ENCODE results near the gene USP30.
"Not testable (repeated sequence)": the region's sequence is repeated elsewhere in the genome, so short reads cannot be mapped to it uniquely, and the experiment has no call there.

Gene USP30, protein sequence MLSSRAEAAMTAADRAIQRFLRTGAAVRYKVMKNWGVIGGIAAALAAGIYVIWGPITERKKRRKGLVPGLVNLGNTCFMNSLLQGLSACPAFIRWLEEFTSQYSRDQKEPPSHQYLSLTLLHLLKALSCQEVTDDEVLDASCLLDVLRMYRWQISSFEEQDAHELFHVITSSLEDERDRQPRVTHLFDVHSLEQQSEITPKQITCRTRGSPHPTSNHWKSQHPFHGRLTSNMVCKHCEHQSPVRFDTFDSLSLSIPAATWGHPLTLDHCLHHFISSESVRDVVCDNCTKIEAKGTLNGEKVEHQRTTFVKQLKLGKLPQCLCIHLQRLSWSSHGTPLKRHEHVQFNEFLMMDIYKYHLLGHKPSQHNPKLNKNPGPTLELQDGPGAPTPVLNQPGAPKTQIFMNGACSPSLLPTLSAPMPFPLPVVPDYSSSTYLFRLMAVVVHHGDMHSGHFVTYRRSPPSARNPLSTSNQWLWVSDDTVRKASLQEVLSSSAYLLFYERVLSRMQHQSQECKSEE

DNA sequence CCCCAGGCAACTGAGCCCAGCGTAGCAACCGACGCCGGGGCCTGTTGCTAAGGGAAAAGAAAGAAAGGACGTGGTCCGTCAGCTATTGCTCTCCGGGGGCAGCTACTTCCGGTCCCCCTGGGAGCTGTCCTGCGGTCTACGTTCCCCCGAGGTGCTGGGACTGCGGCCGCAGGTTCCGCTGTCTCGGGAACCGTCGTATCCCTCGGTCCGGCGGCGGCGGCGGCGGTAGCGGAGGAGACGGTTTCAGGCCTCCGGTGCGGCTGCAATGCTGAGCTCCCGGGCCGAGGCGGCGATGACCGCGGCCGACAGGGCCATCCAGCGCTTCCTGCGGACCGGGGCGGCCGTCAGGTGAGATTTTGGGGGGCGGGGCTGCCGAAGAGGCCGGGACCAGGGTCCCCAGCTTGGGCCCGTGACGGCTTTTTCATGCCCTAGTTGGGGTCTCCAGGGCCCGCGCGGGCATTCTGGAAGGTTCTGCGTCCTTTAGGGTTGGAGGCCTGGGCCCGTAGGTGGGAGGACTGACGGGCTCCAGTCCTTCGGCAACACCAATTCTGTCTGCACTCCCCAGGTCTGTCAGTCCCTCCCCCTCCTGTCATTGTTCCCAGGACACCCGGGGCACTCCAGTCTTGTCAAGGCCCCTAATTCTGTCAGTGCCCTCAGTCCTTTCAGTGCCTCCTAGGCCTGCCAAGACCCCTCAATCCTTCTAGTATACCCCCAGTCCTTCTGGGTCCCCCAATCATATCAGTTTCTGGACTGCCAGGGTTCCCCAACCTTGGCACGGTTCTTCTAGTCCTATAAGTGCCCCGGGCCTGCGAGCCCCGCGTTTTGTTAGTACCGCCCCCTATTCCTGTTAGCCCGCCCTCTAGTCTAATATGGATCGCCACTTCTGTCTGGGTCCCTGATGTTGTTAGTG is at the start of gene USP30:
Gene USP30, plus strand, starts transcription at position 163 of the 910 bp plus-strand sequence. Its CDS starts 103 bp downstream, at position 266.
- H3K4me3 ChIP-seq (ENCODE audit: low read depth, low read length) = peak within 1 kb of the TSS; percentile 84
- DNase-seq (ENCODE audit: low read depth) = peak; percentile 55

GRCh38 chr12:109004017-109004416 is 48.4 kb upstream of the USP30 start:
- no peak for DNase-seq (ENCODE audit: low read depth)
- no peak overlapping the region for H3K4me3 ChIP-seq (ENCODE audit: low read depth, low read length)

- no peak overlapping the region for H3K4me3 ChIP-seq (ENCODE audit: low read depth, low read length)
- no peak for DNase-seq (ENCODE audit: low read depth)
Measured at GRCh38 chr12:109009766-109010165, 42.6 kb upstream of the USP30 start.

GRCh38 chr12:109010259-109010658 is 42.1 kb upstream of the USP30 start:
- H3K4me3 ChIP-seq (ENCODE audit: low read depth, low read length) = no peak overlapping the region
- DNase-seq (ENCODE audit: low read depth) = no peak

DNA sequence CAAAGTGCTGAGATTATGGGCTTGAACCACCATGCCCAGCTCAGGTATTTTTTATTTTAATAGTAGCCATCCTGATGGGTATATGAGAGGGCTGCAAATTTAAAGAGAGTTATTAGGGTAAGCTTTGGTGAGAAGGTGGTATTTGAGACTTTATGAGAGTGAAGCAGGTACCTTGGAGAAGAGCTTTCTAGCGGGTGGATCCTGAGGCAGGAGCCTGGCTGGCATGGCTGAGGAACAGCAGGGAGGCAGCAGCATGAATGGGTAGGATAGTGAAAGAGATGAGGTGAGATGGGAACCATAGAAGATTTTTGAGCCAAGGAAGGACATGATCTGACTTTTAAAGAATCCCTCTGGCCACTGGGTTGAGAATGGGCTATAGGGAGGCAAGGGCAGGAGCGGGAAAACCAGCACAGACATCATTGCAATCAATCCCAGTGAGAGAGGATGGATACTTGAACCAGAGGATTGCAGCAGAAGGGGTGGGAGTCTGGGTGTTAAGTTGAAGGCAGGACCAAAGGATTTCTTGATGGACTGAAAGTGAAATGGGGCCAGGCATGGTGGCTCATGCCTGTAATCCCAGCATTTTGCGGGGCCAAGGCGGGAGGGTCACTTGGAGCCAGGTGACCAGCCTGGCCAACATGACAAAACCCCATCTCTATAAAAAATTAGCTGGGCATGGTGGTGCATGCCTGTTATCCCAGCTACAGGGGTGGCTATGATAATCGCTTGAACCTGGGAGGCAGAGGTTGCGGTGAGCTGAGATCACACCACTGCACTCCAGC is 37.2 kb upstream of the USP30 start:
- DNase-seq (ENCODE audit: low read depth) = no peak
- H3K4me3 ChIP-seq (ENCODE audit: low read depth, low read length) = no peak overlapping the region

DNA sequence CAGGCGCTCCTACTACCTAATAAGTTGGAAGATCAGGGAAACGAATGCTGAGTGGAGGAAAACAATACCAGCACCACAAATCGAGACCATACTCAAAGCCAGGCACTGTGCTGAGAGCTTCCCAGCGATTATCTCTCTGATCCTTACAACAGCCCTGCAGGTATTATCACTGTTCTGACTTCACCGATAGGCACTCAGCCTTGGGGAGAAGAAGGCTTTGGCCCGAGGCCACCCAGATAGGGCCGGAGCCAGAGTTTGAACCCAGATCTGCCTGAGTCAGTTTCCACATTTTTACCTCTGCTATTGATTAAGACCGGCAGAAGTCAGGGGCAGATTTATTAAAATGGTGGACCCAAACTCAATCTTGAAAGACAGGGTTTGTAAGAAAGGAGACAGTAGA is 36.4 kb upstream of the USP30 start:
- H3K4me3 ChIP-seq (ENCODE audit: low read depth, low read length) = no peak overlapping the region
- DNase-seq (ENCODE audit: low read depth) = no peak

DNA sequence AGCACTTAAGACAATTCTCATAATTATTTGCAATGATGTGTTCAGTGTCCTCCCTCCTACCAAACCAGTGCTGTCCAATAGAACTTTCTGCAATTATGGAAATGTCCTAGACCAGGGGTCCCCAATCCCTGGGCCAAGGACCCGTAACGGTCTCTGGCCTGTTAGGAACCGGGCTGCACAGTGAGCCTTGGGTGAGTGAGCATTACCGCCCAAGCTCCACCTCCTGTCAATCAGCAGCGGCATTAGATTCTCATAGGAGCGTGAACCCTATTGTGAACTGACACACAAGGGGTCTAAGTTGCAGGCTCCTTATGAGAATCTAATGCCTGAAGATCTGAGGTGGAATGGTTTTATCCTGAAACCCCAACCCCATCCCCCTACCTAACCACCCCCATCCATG is 35.4 kb upstream of the USP30 start:
- DNase-seq (ENCODE audit: low read depth) = no peak
- H3K4me3 ChIP-seq (ENCODE audit: low read depth, low read length) = no peak overlapping the region

- H3K4me3 ChIP-seq (ENCODE audit: low read depth, low read length) = no peak overlapping the region
- no peak for DNase-seq (ENCODE audit: low read depth)
Measured at GRCh38 chr12:109018296-109018695, 34.1 kb upstream of the USP30 start.

DNA sequence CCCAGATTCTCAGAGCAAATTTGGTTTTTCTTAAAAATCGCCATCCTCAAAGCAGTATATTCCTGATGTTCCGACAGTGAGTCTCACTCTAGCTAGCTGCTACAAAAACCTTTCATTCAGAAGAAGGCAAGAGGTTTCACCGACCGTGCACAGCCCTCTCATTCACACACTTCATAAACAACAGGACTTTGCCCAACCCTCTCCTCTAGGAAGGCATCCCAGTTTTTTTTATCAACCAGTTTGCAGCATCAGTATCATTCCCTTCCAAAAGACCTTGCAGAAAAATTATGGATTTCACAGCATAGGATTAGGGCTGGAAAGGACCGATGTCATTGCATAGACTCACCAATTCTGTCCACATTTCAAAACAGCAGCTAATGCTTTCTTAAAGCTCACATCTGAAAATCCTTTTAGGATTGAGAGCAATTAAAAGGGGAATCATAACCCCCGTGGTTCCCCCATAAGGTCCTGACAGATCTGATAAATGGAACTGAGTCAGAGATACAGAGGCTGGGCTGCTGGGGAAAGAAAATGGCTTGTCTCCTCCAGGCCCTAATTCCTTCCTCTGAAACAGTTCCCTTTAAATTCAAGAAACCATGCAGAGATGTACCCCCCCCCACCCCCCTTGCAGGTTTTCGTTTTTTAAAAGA is 32.1 kb upstream of the USP30 start:
- DNase-seq (ENCODE audit: low read depth) = no peak
- H3K4me3 ChIP-seq (ENCODE audit: low read depth, low read length) = no peak overlapping the region

DNA sequence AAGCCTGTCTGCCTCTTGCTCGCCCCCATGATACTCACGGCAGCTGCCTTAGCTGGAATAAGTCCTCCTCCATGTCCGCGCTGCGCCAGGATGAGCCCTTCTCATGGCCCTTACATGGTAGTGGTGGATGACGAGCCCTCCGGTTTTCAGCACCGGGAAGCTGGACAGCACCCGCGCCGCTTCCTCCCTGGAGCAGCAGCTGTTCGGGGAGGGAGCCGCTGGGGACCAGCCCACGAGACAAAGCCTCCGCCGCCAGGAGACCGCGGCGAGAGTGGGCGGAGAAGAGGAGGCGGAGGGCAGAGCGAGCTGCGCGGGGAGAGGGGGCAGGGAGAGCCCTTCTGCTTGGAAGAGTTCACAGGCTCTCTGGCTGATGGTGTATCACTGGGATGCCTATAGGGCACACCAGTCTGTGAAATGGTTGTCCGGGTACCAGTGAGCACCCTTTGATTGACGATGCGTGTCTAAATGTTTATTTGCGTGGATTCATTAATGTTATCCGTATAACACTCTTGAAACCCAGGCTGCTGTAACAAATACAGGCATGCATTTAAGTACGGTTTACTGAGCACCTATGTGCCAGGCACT is 31.5 kb upstream of the USP30 start, which contains the start of gene SVOP:
Gene SVOP, minus strand, starts transcription at position 273 of the 585 bp plus-strand sequence. Its CDS starts 200 bp downstream, at position 73.
- DNase-seq (ENCODE audit: low read depth) = peak; percentile 43
- H3K4me3 ChIP-seq (ENCODE audit: low read depth, low read length) = no peak within 1 kb of the TSS

DNA sequence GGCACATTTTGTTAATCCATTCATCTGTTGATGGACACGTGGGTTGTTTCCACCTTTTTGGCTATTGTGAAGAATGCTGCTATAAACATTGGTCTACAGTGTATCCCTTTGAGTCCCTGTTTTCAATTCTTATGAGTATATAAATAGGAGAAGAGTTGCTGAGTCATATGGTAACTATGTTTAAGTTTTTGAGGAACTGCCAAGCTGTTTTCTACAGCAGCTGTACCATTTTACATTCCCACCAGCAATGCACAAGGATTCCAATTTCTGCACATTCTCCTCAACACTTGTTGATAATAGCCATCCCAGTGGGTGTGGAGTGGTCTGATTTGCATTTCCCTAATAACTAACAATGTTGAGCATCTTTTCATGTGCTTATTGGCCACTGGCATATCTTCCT is 24.6 kb upstream of the USP30 start:
- H3K4me3 ChIP-seq (ENCODE audit: low read depth, low read length) = no peak overlapping the region
- DNase-seq (ENCODE audit: low read depth) = peak; percentile 17

GRCh38 chr12:109028624-109029023 is 23.8 kb upstream of the USP30 start:
- not testable (repeated sequence) for DNase-seq (ENCODE audit: low read depth); H3K4me3 ChIP-seq (ENCODE audit: low read depth, low read length)

DNA sequence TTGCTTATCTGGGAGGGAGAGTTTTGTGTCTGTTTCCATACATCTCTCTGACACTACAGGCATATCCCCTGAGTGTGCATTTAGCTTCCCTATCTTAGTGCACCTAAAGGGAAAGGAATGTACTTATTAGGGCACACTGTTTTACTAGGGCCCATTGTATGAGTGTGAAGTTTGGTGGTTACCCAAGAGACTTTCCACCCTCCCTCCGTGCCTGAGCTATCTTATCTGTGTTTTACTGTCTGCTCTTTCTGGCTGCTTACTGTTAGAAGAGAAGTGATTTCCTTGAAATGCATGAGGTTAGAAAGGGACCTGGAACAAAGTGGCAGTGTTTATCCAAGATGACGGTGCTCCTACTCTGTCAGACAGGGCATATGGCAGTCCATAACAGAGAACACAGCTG is 23.0 kb upstream of the USP30 start:
- DNase-seq (ENCODE audit: low read depth) = no peak
- no peak overlapping the region for H3K4me3 ChIP-seq (ENCODE audit: low read depth, low read length)

DNA sequence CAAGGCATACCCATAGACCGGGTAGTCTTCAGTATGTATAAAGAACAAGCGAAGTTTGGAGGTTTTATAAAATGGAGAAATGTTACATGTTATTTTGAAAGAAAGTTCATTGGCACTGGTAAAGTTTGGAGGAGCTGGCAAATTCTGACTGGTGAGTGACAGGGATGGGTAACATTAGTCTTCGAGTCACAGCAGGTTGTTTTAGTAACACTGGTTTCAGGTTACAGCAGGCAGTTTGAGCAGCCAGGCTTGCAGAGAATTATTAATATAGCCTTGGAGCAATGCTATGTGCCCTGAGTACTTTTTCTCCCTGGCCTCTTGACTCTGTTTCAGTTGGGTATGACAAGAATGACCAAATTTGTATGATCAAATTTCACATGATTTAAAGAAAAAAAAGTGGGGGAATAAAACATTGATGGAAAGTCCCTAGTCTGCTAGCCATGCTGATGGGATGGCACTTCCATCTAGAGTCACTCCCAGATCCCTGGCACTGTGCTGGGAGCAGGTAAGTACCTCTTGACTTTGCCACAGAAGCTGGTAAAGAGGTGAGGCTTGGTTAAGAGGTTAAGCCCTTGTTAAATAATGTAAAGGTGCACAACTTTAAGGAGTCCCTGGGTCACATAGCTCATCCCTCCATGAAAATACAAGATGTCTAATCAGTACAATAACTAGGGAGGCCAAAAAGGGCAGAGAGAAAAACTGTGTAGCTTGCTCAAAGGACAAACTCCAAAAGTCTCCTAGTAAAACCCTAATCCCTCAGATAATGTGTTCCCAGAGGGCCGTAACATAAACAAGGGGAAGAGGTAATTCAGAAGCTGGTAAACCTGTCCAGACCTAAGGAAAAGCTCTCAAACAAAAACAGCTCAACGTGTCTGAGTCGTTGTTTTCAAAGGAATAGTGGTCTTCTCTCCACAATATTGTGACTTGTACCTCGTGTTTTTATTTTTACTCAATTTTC is 18.9 kb upstream of the USP30 start:
- no peak overlapping the region for H3K4me3 ChIP-seq (ENCODE audit: low read depth, low read length)
- DNase-seq (ENCODE audit: low read depth) = no peak

- no peak for DNase-seq (ENCODE audit: low read depth)
- H3K4me3 ChIP-seq (ENCODE audit: low read depth, low read length) = no peak overlapping the region
Measured at GRCh38 chr12:109036975-109037374, 15.4 kb upstream of the USP30 start.

- no peak for DNase-seq (ENCODE audit: low read depth)
- no peak overlapping the region for H3K4me3 ChIP-seq (ENCODE audit: low read depth, low read length)
Measured at GRCh38 chr12:109044241-109044640, 8.1 kb upstream of the USP30 start.

DNA sequence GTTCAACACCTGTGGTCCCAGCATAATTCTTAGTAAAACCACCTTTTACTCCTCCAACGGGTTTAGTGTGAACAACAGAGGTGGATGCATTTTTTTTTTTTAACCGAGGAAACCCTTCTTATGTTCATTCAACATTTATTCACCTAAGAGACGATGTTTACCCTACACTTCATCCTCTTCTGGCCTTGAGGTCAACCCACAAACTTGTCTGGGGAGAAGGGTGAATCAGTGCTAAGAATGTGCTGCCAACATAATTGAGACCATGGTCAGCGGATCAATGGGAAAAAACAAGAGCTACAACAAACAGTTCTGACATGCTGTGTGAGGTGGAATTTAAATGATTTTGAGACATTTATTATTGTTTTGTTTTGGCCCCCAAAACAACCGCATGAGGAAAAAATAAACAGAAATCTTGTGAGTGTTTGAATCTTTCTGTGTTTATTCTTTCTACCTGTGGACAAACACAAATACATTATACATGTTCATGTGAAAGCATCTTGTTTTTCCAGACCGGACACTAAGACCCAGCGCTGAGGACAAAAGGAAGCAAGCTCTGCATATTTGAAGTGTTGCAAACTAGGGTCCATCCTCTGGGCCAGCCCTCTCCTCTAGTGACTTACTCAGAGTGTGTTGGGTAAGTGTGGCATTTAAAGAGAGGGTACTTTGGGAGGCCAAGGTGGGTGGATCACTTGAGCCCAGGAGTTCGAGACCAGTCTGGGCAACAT is 5.1 kb upstream of the USP30 start:
- no peak overlapping the region for H3K4me3 ChIP-seq (ENCODE audit: low read depth, low read length)
- no peak for DNase-seq (ENCODE audit: low read depth)
